WTC11 (cell line): ENCODE data around the gene VPS4B. TPM values are rescaled to one million over a fixed set of nuclear protein-coding genes. Genes with fewer than 3 reads are reported as not detected.

Experiments used
- ATAC-seq: fragments of 200-7000 bp; cut with Tn5 transposase; 2 replicates; pipeline ENCODE4 v1.10.0; 2021; ENCODE audit warnings: mild to moderate bottlenecking, moderate library complexity
- CTCF ChIA-PET: fragments of 300-600 bp; sonication (Branson Sonifier 250); formaldehyde crosslinking; loops from one replicate; lab custom pipeline; 2021; ENCODE audit warnings: antibody characterized with exemption; lab: Charles Lee
- POLR2A ChIA-PET: fragments of 350-600 bp; sonication (Branson Sonifier 250); formaldehyde crosslinking; loops from one replicate; lab custom pipeline; 2021; ENCODE audit warnings: antibody characterized with exemption; lab: Charles Lee
- DNase-seq: peaks from one replicate; pipeline ENCODE4 v3.0.0; 2021; ENCODE audit warnings: low spot score
- H3K27ac Mint-ChIP-seq: 2 replicates; pipeline ENCODE4 v1.8.0; 2021; ENCODE audit warnings: mixed read lengths
- H3K27me3 Mint-ChIP-seq: 2 replicates; pipeline ENCODE4 v1.8.0; 2021; ENCODE audit warnings: low read depth, mild to moderate bottlenecking, moderate library complexity, mixed read lengths
- H3K36me3 Mint-ChIP-seq: 2 replicates; pipeline ENCODE4 v1.8.0; 2021; ENCODE audit warnings: mixed read lengths
- H3K4me1 Mint-ChIP-seq: 2 replicates; pipeline ENCODE4 v1.8.0; 2022; ENCODE audit warnings: mixed read lengths
- H3K4me3 Mint-ChIP-seq: 2 replicates; pipeline ENCODE4 v1.8.0; 2021; ENCODE audit warnings: mild to moderate bottlenecking, moderate library complexity, mixed read lengths
- H3K9me3 Mint-ChIP-seq: 2 replicates; pipeline ENCODE4 v1.8.0; 2021; ENCODE audit warnings: mixed read lengths
- ARID4B ChIP-seq: sonication (generic); formaldehyde crosslinking; IDR thresholded peaks from 2 replicates; pipeline ENCODE4 v1.8.0; 2023; ENCODE audit warnings: missing genetic modification reagents, mild to moderate bottlenecking, borderline replicate concordance
- EMX1 ChIP-seq: fragments of 250-450 bp; sonication (Bioruptor Pico); IDR thresholded peaks from 2 replicates; pipeline ENCODE4 v1.8.0; 2021; ENCODE audit warnings: mild to moderate bottlenecking
- ETV6 ChIP-seq: sonication (generic); formaldehyde crosslinking; IDR thresholded peaks from 2 replicates; pipeline ENCODE4 v1.8.1; 2022; ENCODE audit warnings: mild to moderate bottlenecking, missing genetic modification reagents
- FOXK1 ChIP-seq: sonication (generic); formaldehyde crosslinking; IDR thresholded peaks from 2 replicates; pipeline ENCODE4 v1.8.0; 2022; ENCODE audit warnings: mild to moderate bottlenecking, moderate library complexity, missing genetic modification reagents
- JAZF1 ChIP-seq: fragments of 250-450 bp; sonication (Bioruptor Pico); IDR thresholded peaks from 2 replicates; pipeline ENCODE4 v1.9.0; 2021; ENCODE audit warnings: moderate library complexity, mild to moderate bottlenecking, inconsistent platforms
- MYBL2 ChIP-seq: sonication (generic); formaldehyde crosslinking; IDR thresholded peaks from 2 replicates; pipeline ENCODE4 v1.8.1; 2023; ENCODE audit warnings: mild to moderate bottlenecking, moderate library complexity, missing genetic modification reagents
- NFATC4 ChIP-seq: fragments of 250-450 bp; sonication (Bioruptor Pico); IDR thresholded peaks from 2 replicates; pipeline ENCODE4 v1.9.0; 2021; ENCODE audit warnings: mild to moderate bottlenecking
- NR1H2 ChIP-seq: sonication (generic); formaldehyde crosslinking; IDR thresholded peaks from 2 replicates; pipeline ENCODE4 v1.9.0; 2021; ENCODE audit warnings: mild to moderate bottlenecking, moderate library complexity, missing genetic modification reagents
- NR2C2 ChIP-seq: sonication (generic); formaldehyde crosslinking; IDR thresholded peaks from 2 replicates; pipeline ENCODE4 v1.8.0; 2022; ENCODE audit warnings: mild to moderate bottlenecking, missing genetic modification reagents
- PRDM15 ChIP-seq: sonication (generic); formaldehyde crosslinking; IDR thresholded peaks from 2 replicates; pipeline ENCODE4 v1.8.0; 2022; ENCODE audit warnings: missing genetic modification reagents
- PRRX2 ChIP-seq: fragments of 250-450 bp; sonication (Bioruptor Pico); IDR thresholded peaks from 2 replicates; pipeline ENCODE4 v1.8.0; 2021; ENCODE audit warnings: mild to moderate bottlenecking
- RORB ChIP-seq: fragments of 250-450 bp; sonication (Bioruptor Pico); IDR thresholded peaks from 2 replicates; pipeline ENCODE4 v1.9.0; 2021; ENCODE audit warnings: mild to moderate bottlenecking
- SOX15 ChIP-seq: fragments of 250-450 bp; sonication (Bioruptor Pico); IDR thresholded peaks from 2 replicates; pipeline ENCODE4 v1.9.0; 2021; ENCODE audit warnings: mild to moderate bottlenecking
- TCF7 ChIP-seq: sonication (generic); formaldehyde crosslinking; IDR thresholded peaks from 2 replicates; pipeline ENCODE4 v1.8.0; 2022; ENCODE audit warnings: mild to moderate bottlenecking, low read depth, missing genetic modification reagents, moderate library complexity
- TEAD1 ChIP-seq: sonication (generic); formaldehyde crosslinking; IDR thresholded peaks from 2 replicates; pipeline ENCODE4 v1.8.0; 2022; ENCODE audit warnings: mild to moderate bottlenecking, missing genetic modification reagents
- TEAD4 ChIP-seq: sonication (generic); formaldehyde crosslinking; IDR thresholded peaks from 2 replicates; pipeline ENCODE4 v1.8.0; 2022; ENCODE audit warnings: mild to moderate bottlenecking, missing genetic modification reagents
- TP53 ChIP-seq: sonication (generic); formaldehyde crosslinking; IDR thresholded peaks from 2 replicates; pipeline ENCODE4 v1.8.1; 2023; ENCODE audit warnings: mild to moderate bottlenecking, missing genetic modification reagents
- ZNF138 ChIP-seq: sonication (generic); formaldehyde crosslinking; conservative IDR thresholded peaks from 2 replicates; pipeline ENCODE4 v1.8.1; 2022; ENCODE audit warnings: mild to moderate bottlenecking, moderate library complexity, missing genetic modification reagents
- ZNF317 ChIP-seq: sonication (generic); formaldehyde crosslinking; IDR thresholded peaks from 2 replicates; pipeline ENCODE4 v1.8.1; 2023; ENCODE audit warnings: low read depth, mild to moderate bottlenecking, moderate library complexity, missing genetic modification reagents, borderline replicate concordance
- ZNF416 ChIP-seq: fragments of 250-450 bp; sonication (Bioruptor Pico); IDR thresholded peaks from 2 replicates; pipeline ENCODE4 v1.9.0; 2021; ENCODE audit warnings: mild to moderate bottlenecking, inconsistent platforms
- ZNF423 ChIP-seq: fragments of 250-450 bp; sonication (Bioruptor Pico); IDR thresholded peaks from 2 replicates; pipeline ENCODE4 v2.1.2; 2022; ENCODE audit warnings: mild to moderate bottlenecking, moderate library complexity
- ZNF671 ChIP-seq: fragments of 250-450 bp; sonication (Bioruptor Pico); IDR thresholded peaks from 2 replicates; pipeline ENCODE4 v1.8.0; 2021; ENCODE audit warnings: mild to moderate bottlenecking
- total RNA-seq: library from RNA; stranded (reverse); gene quantifications from 3 replicates; pipeline ENCODE4 v1.2.3, GENCODE V29; 2021
- TF ChIP-seq, protein P1 (sequence below): sonication (generic); formaldehyde crosslinking; IDR thresholded peaks from 2 replicates; pipeline ENCODE4 v1.8.1; 2023; ENCODE audit warnings: mild to moderate bottlenecking, missing genetic modification reagents
- TF ChIP-seq, protein P2 (sequence below): sonication (generic); formaldehyde crosslinking; IDR thresholded peaks from 2 replicates; pipeline ENCODE4 v1.8.1; 2022; ENCODE audit warnings: mild to moderate bottlenecking, missing genetic modification reagents, moderate library complexity, borderline replicate concordance
- TF ChIP-seq, protein P3 (sequence below): sonication (generic); formaldehyde crosslinking; IDR thresholded peaks from 2 replicates; pipeline ENCODE4 v1.8.0; 2022; ENCODE audit warnings: mild to moderate bottlenecking, missing genetic modification reagents

VPS4B gene
- total RNA-seq, 1 experiment from 2014 or later = 37.8 TPM

GRCh38 chr18:63395503-63395902, 26.8 kb downstream of the VPS4B start (continued):
- TF ChIP-seq JAZF1 (CRISPR knock-in tag) (no peak), PRDM15 (CRISPR knock-in tag) (no peak), EMX1 (no peak), TP53 (CRISPR knock-in tag) (no peak), MYBL2 (CRISPR knock-in tag) (no peak)

GRCh38 chr18:63394954-63395353, 27.3 kb downstream of the VPS4B start:
- Mint-ChIP-seq H3K9me3 (no peaks in the 10 kb centered on the region), H3K27ac (no peak overlapping the region)
- DNase-seq = no peak
- TF ChIP-seq TEAD1 (CRISPR knock-in tag) = no peak
- no peak for TF ChIP-seq TEAD4 (CRISPR knock-in tag)
- TF ChIP-seq ARID4B (CRISPR knock-in tag) = no peak
- TF ChIP-seq ZNF416 (CRISPR knock-in tag) = no peak
- no peak for TF ChIP-seq ZNF671 (CRISPR knock-in tag)
- no peak for TF ChIP-seq ZNF138 (CRISPR knock-in tag)
- no peak for TF ChIP-seq PRRX2
- TF ChIP-seq, all 79 proteins: peak for 0
- POLR2A ChIA-PET = interaction anchor here (0.6 kb wide), 1 partner anchor 11 kb away, joined by 3 read pairs; no protein-coding TSS in a partner anchor
- Mint-ChIP-seq H3K4me1 (no peaks in the 10 kb centered on the region), H3K27me3 (no peaks in the 10 kb centered on the region), H3K4me3 (no peak overlapping the region), H3K36me3 (peaks cover 33% of the 10 kb centered on the region)
- CTCF ChIA-PET = interaction anchor here (1.1 kb wide), 1 partner anchor 45 kb away, joined by 3 read pairs; no protein-coding TSS in a partner anchor
- ATAC-seq = no peak

DNA sequence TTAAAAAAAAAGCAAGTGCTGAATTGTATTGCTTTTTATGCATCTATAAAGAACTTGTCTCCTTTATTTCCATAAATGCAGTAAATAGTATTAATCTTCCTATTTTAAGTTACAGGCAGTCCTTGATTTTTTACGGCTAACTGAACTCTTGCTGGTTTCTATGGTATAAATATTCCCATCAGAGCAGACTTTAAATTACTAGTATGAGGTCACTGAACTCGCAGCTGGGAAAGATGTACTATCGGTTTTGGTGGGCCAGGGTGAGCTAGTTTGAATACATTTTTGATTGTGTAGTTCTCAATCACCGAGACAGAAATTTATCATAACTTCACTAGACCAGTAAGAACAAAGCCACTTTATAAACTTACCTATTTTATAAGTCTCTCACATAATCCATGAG, 34.4 kb downstream of the VPS4B start:
- TF ChIP-seq JAZF1 (CRISPR knock-in tag) (no peak), ZNF423 (no peak), TCF7 (CRISPR knock-in tag) (no peak), NR1H2 (CRISPR knock-in tag) (no peak), SOX15 (no peak), FOXK1 (CRISPR knock-in tag) (no peak), NFATC4 (CRISPR knock-in tag) (no peak), RORB (no peak), NR2C2 (CRISPR knock-in tag) (no peak), ETV6 (CRISPR knock-in tag) (no peak), ZNF317 (no peak)
- TF ChIP-seq, protein P1, sequence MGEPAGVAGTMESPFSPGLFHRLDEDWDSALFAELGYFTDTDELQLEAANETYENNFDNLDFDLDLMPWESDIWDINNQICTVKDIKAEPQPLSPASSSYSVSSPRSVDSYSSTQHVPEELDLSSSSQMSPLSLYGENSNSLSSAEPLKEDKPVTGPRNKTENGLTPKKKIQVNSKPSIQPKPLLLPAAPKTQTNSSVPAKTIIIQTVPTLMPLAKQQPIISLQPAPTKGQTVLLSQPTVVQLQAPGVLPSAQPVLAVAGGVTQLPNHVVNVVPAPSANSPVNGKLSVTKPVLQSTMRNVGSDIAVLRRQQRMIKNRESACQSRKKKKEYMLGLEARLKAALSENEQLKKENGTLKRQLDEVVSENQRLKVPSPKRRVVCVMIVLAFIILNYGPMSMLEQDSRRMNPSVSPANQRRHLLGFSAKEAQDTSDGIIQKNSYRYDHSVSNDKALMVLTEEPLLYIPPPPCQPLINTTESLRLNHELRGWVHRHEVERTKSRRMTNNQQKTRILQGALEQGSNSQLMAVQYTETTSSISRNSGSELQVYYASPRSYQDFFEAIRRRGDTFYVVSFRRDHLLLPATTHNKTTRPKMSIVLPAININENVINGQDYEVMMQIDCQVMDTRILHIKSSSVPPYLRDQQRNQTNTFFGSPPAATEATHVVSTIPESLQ = no peak
- TF ChIP-seq, protein P2, sequence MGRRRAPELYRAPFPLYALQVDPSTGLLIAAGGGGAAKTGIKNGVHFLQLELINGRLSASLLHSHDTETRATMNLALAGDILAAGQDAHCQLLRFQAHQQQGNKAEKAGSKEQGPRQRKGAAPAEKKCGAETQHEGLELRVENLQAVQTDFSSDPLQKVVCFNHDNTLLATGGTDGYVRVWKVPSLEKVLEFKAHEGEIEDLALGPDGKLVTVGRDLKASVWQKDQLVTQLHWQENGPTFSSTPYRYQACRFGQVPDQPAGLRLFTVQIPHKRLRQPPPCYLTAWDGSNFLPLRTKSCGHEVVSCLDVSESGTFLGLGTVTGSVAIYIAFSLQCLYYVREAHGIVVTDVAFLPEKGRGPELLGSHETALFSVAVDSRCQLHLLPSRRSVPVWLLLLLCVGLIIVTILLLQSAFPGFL = no peak
- TF ChIP-seq, protein P3, sequence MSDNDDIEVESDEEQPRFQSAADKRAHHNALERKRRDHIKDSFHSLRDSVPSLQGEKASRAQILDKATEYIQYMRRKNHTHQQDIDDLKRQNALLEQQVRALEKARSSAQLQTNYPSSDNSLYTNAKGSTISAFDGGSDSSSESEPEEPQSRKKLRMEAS (CRISPR knock-in tag) = no peak
- 0 out of 2 replicates have a peak, but pooled peaks cover under 1% of the 10 kb centered on the region for H3K9me3 Mint-ChIP-seq
- no peak for DNase-seq
- ChIA-PET CTCF (interaction anchor here (0.6 kb wide), 1 partner anchor 123 kb away, joined by 3 read pairs; no protein-coding TSS in a partner anchor), POLR2A (no interaction called here)
- H3K4me1 Mint-ChIP-seq = no peaks in the 10 kb centered on the region
- no peak overlapping the region for H3K27ac Mint-ChIP-seq
- no peak overlapping the region for H3K4me3 Mint-ChIP-seq
- H3K27me3 Mint-ChIP-seq = no peaks in the 10 kb centered on the region
- ATAC-seq = no peak
- H3K36me3 Mint-ChIP-seq = peaks cover 11% of the 10 kb centered on the region
